GM23338 (cell line): Measurements from ENCODE around the gene ALOX5AP. TPM values are rescaled to one million over a fixed set of nuclear protein-coding genes. Genes with fewer than 3 reads are reported as not detected.

ENCODE experiments used
- ATAC-seq: fragments of 200-7000 bp; cut with Tn5 transposase; 3 replicates; pipeline ENCODE4 v1.9.1; 2020
- DNase-seq: peaks from one replicate; pipeline ENCODE4 v3.0.0-alpha.2; 2015; ENCODE audit warnings: low spot score
- H2AFZ ChIP-seq: fragments of 200-600 bp; sonication (generic); 2 replicates; pipeline ENCODE4 v1.8.0; 2016; ENCODE audit warnings: antibody characterized with exemption, mild to moderate bottlenecking, moderate library complexity
- H3F3A ChIP-seq: fragments of 200-600 bp; sonication (generic); replicated peaks from 2 replicates; pipeline ENCODE4 v1.8.0; 2017; ENCODE audit warnings: antibody characterized with exemption, mixed run types, low read depth
- H3K27ac ChIP-seq: fragments of 200-600 bp; sonication (generic); 2 replicates; pipeline ENCODE4 v1.6.1; 2016; ENCODE audit warnings: low read depth
- H3K27me3 ChIP-seq: fragments of 200-600 bp; sonication (generic); 2 replicates; pipeline ENCODE4 v1.8.0; 2016; ENCODE audit warnings: mild to moderate bottlenecking, mixed run types, moderate library complexity; ENCODE audit not compliant: insufficient read depth
- H3K36me3 ChIP-seq: fragments of 200-600 bp; sonication (generic); 2 replicates; pipeline ENCODE4 v1.8.0; 2016; ENCODE audit warnings: mild to moderate bottlenecking; ENCODE audit not compliant: insufficient read depth
- H3K4me1 ChIP-seq: fragments of 200-600 bp; sonication (generic); 2 replicates; pipeline ENCODE4 v1.8.0; 2016; ENCODE audit warnings: mild to moderate bottlenecking, moderate library complexity; ENCODE audit not compliant: insufficient read depth
- H3K4me2 ChIP-seq: fragments of 200-600 bp; sonication (generic); 2 replicates; pipeline ENCODE4 v1.7.1; 2017; ENCODE audit warnings: mixed run types
- H3K4me3 ChIP-seq: fragments of 200-600 bp; sonication (generic); 2 replicates; pipeline ENCODE4 v1.6.1; 2016; ENCODE audit warnings: mixed run types
- H3K79me2 ChIP-seq: fragments of 200-600 bp; sonication (generic); replicated peaks from 2 replicates; pipeline ENCODE4 v1.8.0; 2017; ENCODE audit warnings: mild to moderate bottlenecking; ENCODE audit not compliant: insufficient read depth
- H3K9me2 ChIP-seq: fragments of 200-600 bp; sonication (generic); 2 replicates; pipeline ENCODE4 v1.8.0; 2017; ENCODE audit not compliant: insufficient read depth
- H4K20me1 ChIP-seq: fragments of 200-600 bp; sonication (generic); replicated peaks from 2 replicates; pipeline ENCODE4 v1.8.0; 2017; ENCODE audit warnings: mild to moderate bottlenecking; ENCODE audit not compliant: insufficient read depth
- H3K27ac Mint-ChIP-seq: 2 replicates; pipeline ENCODE4 v1.8.0; 2020; ENCODE audit warnings: inconsistent platforms, mild to moderate bottlenecking, moderate library complexity, mixed read lengths
- H3K27me3 Mint-ChIP-seq: 3 replicates; pipeline ENCODE4 v1.8.0; 2022; ENCODE audit warnings: low read depth, mild to moderate bottlenecking, moderate library complexity, mixed read lengths, inconsistent platforms; ENCODE audit not compliant: insufficient read depth, poor library complexity
- H3K36me3 Mint-ChIP-seq: 3 replicates; pipeline ENCODE4 v1.8.0; 2021; ENCODE audit warnings: low read depth, mild to moderate bottlenecking, inconsistent platforms, moderate library complexity, mixed read lengths
- H3K4me1 Mint-ChIP-seq: 3 replicates; pipeline ENCODE4 v1.8.0; 2020; ENCODE audit warnings: mild to moderate bottlenecking, inconsistent platforms, mixed read lengths
- H3K4me3 Mint-ChIP-seq: 3 replicates; pipeline ENCODE4 v1.8.0; 2021; ENCODE audit warnings: moderate library complexity, mild to moderate bottlenecking, inconsistent platforms, mixed read lengths
- H3K9me3 Mint-ChIP-seq: 3 replicates; pipeline ENCODE4 v1.8.0; 2020; ENCODE audit warnings: moderate library complexity, mild to moderate bottlenecking, inconsistent platforms, mixed read lengths
- CREB1 ChIP-seq: fragments of 250-450 bp; sonication (Bioruptor Pico); IDR thresholded peaks from 2 replicates; pipeline ENCODE4 v1.5.0; 2020; ENCODE audit warnings: low read depth, mild to moderate bottlenecking, moderate library complexity
- EZH2phosphoT487 ChIP-seq: fragments of 200-600 bp; sonication (generic); IDR thresholded peaks from one replicate; pipeline ENCODE4 v1.8.1; 2018; ENCODE audit warnings: antibody characterized with exemption; ENCODE audit not compliant: unreplicated experiment
- JUNB ChIP-seq: IDR thresholded peaks from one replicate; pipeline ENCODE4 v1.6.1; 2016; ENCODE audit warnings: antibody characterized with exemption; ENCODE audit not compliant: unreplicated experiment
- NANOG ChIP-seq: IDR thresholded peaks from 2 replicates; pipeline ENCODE4 v1.6.1; 2016; ENCODE audit warnings: antibody characterized with exemption, borderline replicate concordance
- REST ChIP-seq: IDR thresholded peaks from one replicate; pipeline ENCODE4 v1.6.1; 2018; ENCODE audit warnings: antibody characterized with exemption; ENCODE audit not compliant: unreplicated experiment
- STAT1 ChIP-seq: IDR thresholded peaks from one replicate; pipeline ENCODE4 v1.6.1; 2016; ENCODE audit warnings: antibody characterized with exemption; ENCODE audit not compliant: unreplicated experiment
- ZNF114 ChIP-seq: fragments of 250-450 bp; sonication (Bioruptor Pico); IDR thresholded peaks from 2 replicates; pipeline ENCODE4 v1.5.0; 2020; ENCODE audit warnings: mild to moderate bottlenecking, moderate library complexity
- ZNF331 ChIP-seq: fragments of 250-450 bp; sonication (Bioruptor Pico); IDR thresholded peaks from 2 replicates; pipeline ENCODE4 v1.5.0; 2020; ENCODE audit warnings: low read depth, mild to moderate bottlenecking, moderate library complexity
- ZNF462 ChIP-seq: fragments of 250-450 bp; sonication (Bioruptor Pico); IDR thresholded peaks from 2 replicates; pipeline ENCODE4 v1.5.0; 2020; ENCODE audit warnings: mild to moderate bottlenecking, moderate library complexity
- polyA plus RNA-seq: library from polyadenylated mRNA; unstranded; fragments of >200 nt; fragmentation: Nextera tagmentation; extraction: Ambion mirVana; gene quantifications from 2 replicates; pipeline ENCODE4 v1.2.1, GENCODE V29; 2016
- total RNA-seq: library from RNA; depleted of rRNA; stranded (reverse); fragments of >200 nt; shearing (Covaris generic); gene quantifications from 2 replicates; pipeline ENCODE4 v1.2.3, GENCODE V29; 2014
- TF ChIP-seq, protein P1 (sequence below), 2 experiments: fragments of 200-600 bp in 1 of 2; sonication (generic) in 1 of 2; conservative IDR thresholded peaks; 2 replicates each; pipeline versions ENCODE4 v1.5.1 to v1.6.1; 2016 to 2017; ENCODE audit warnings: antibody characterized with exemption in 2 of 2, low read depth in 2 of 2, mild to moderate bottlenecking in 2 of 2, moderate library complexity in 1 of 2
- TF ChIP-seq, protein P2 (sequence below): IDR thresholded peaks from 2 replicates; pipeline ENCODE4 v1.6.1; 2016; ENCODE audit warnings: antibody characterized with exemption

The ALOX5AP gene
- total and polyA plus RNA-seq, 2 experiments from 2014 or later = 0.23 TPM; not detected in 1

DNA sequence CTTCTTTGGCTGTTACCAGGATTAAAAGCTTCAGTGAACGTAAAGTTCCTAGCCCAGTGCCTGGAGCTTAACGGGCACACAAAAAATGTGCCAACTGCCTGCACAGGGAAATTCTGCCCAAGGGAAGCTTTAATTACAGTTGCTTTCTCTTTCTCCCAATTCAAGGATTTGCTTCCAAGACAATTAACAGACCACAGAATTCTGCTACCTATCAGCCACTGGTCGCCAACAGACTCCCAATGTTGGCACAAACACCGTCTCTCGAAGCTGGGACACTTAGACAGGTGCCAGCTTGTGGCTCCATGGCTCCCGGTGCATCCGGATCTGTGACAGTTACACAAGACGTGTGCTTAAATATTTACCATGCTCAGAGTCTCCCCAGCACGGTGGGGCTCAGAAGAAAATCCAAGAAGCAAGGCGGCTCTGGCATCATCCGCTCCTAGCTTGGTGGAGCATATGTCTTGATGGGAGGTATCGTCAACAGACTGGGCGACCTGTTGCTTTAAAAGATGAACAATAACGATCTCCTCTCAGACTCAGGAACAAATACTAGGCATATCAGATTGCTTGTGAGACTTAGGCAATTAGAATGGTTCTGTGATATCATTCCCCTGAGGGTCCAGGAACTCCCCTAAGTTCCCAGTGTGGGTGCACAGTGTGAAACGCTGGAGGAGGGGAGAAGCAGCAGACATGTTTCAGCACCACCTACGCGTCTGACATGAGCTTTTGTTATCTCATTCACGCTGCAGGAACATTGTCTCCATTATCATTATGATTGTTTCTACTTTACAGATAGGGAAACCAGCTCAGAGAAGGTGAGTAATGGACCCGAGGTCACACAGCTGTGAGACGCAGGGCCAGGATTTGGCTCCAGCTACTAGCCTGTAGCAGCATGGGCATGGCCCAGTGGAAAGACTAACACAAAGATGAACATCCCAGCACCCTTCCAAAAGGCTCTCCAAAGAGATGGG, 61.6 kb downstream of the ALOX5AP start:
- Histone ChIP-seq H3K4me2 (no peak overlapping the region), H3K36me3 (no peaks in the 10 kb centered on the region), H3K27ac (no peak overlapping the region), H3K27me3 (no peaks in the 10 kb centered on the region), H3F3A (no peaks in the 10 kb centered on the region), H3K9me2 (no peaks in the 10 kb centered on the region), H2AFZ (peak overlapping the region; percentile 47), H4K20me1 (no peaks in the 10 kb centered on the region), H3K4me3 (no peak overlapping the region), H3K79me2 (no peaks in the 10 kb centered on the region), H3K4me1 (no peaks in the 10 kb centered on the region; the same call in 1 of the 2 replicates)
- H3K4me3 Mint-ChIP-seq = no peak overlapping the region
- DNase-seq (no peak), ATAC-seq (no peak)
- H3K36me3 Mint-ChIP-seq = no peaks in the 10 kb centered on the region
- H3K4me1 Mint-ChIP-seq = peaks cover 20% of the 10 kb centered on the region
- H3K27ac Mint-ChIP-seq = no peak overlapping the region
- TF ChIP-seq ZNF114 (CRISPR knock-in tag) (no peak), ZNF331 (CRISPR knock-in tag) (no peak), NANOG (no peak), JUNB (no peak), CREB1 (CRISPR knock-in tag) (no peak), ZNF462 (CRISPR knock-in tag) (no peak), STAT1 (no peak), EZH2phosphoT487 (no peak), REST (no peak)
- TF ChIP-seq, protein P1, sequence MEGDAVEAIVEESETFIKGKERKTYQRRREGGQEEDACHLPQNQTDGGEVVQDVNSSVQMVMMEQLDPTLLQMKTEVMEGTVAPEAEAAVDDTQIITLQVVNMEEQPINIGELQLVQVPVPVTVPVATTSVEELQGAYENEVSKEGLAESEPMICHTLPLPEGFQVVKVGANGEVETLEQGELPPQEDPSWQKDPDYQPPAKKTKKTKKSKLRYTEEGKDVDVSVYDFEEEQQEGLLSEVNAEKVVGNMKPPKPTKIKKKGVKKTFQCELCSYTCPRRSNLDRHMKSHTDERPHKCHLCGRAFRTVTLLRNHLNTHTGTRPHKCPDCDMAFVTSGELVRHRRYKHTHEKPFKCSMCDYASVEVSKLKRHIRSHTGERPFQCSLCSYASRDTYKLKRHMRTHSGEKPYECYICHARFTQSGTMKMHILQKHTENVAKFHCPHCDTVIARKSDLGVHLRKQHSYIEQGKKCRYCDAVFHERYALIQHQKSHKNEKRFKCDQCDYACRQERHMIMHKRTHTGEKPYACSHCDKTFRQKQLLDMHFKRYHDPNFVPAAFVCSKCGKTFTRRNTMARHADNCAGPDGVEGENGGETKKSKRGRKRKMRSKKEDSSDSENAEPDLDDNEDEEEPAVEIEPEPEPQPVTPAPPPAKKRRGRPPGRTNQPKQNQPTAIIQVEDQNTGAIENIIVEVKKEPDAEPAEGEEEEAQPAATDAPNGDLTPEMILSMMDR (conservative IDR thresholded peaks at IDR 0.05; ENCODE audit: low read depth in 2 of 2) = no peak
- TF ChIP-seq, protein P2, sequence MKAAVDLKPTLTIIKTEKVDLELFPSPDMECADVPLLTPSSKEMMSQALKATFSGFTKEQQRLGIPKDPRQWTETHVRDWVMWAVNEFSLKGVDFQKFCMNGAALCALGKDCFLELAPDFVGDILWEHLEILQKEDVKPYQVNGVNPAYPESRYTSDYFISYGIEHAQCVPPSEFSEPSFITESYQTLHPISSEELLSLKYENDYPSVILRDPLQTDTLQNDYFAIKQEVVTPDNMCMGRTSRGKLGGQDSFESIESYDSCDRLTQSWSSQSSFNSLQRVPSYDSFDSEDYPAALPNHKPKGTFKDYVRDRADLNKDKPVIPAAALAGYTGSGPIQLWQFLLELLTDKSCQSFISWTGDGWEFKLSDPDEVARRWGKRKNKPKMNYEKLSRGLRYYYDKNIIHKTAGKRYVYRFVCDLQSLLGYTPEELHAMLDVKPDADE = no peak
- H3K9me3 Mint-ChIP-seq = no peaks in the 10 kb centered on the region
- H3K27me3 Mint-ChIP-seq = peaks cover 6% of the 10 kb centered on the region
